H9 (cell line): ENCODE data around the gene TGFB1I1. TPM values are rescaled to one million over a fixed set of nuclear protein-coding genes. Genes with fewer than 3 reads are reported as not detected.

ENCODE experiments used
- DNase-seq: peaks from one replicate; pipeline ENCODE4 v3.0.0-alpha.2; 2017
- H2AFZ ChIP-seq: one replicate; pipeline ENCODE4 v1.6.1; 2013; ENCODE audit warnings: mild to moderate bottlenecking, low read length, control low read depth, moderate library complexity
- H2AK5ac ChIP-seq: 2 replicates; pipeline ENCODE4 v1.6.1; 2013; ENCODE audit warnings: low read length, control low read depth, mixed read lengths; ENCODE audit not compliant: insufficient read length
- H2BK120ac ChIP-seq: one replicate; pipeline ENCODE4 v1.6.1; 2013; ENCODE audit warnings: low read depth, mild to moderate bottlenecking, low read length, control low read depth, inconsistent platforms; ENCODE audit not compliant: poor library complexity, severe bottlenecking
- H2BK12ac ChIP-seq: 2 replicates; pipeline ENCODE4 v1.6.1; 2013; ENCODE audit warnings: low read length, control low read depth, mixed read lengths, low read depth; ENCODE audit not compliant: insufficient read length
- H2BK15ac ChIP-seq: 2 replicates; pipeline ENCODE4 v1.6.1; 2013; ENCODE audit warnings: low read depth, low read length, control low read depth
- H2BK20ac ChIP-seq: one replicate; pipeline ENCODE4 v1.6.1; 2013; ENCODE audit warnings: low read depth, mild to moderate bottlenecking, low read length, control low read depth, inconsistent platforms; ENCODE audit not compliant: poor library complexity, severe bottlenecking
- H2BK5ac ChIP-seq: 2 replicates; pipeline ENCODE4 v1.6.1; 2013; ENCODE audit warnings: low read length, control low read depth, mixed read lengths; ENCODE audit not compliant: insufficient read length
- H3K14ac ChIP-seq: 2 replicates; pipeline ENCODE4 v1.6.1; 2013; ENCODE audit warnings: low read length, control low read depth; ENCODE audit not compliant: insufficient read depth
- H3K18ac ChIP-seq: 2 replicates; pipeline ENCODE4 v1.6.1; 2013; ENCODE audit warnings: low read depth, mild to moderate bottlenecking, mixed read lengths, low read length, control low read depth; ENCODE audit not compliant: insufficient read length
- H3K23ac ChIP-seq: 2 replicates; pipeline ENCODE4 v1.6.1; 2013; ENCODE audit warnings: low read length, control low read depth, mixed read lengths, low read depth; ENCODE audit not compliant: insufficient read length
- H3K23me2 ChIP-seq: 2 replicates; pipeline ENCODE4 v1.6.1; 2013; ENCODE audit warnings: low read depth, mild to moderate bottlenecking, mixed read lengths, low read length, control low read depth; ENCODE audit not compliant: insufficient read length, poor library complexity, severe bottlenecking
- H3K27ac ChIP-seq: 2 replicates; pipeline ENCODE4 v1.5.1; 2013; ENCODE audit warnings: low read length, control low read depth, mixed read lengths, low read depth; ENCODE audit not compliant: insufficient read length
- H3K27me3 ChIP-seq: 2 replicates; pipeline ENCODE4 v1.6.1; 2013; ENCODE audit warnings: low read length, control low read depth, inconsistent platforms; ENCODE audit not compliant: insufficient read depth
- H3K4ac ChIP-seq: 2 replicates; pipeline ENCODE4 v1.6.1; 2013; ENCODE audit warnings: low read depth, mild to moderate bottlenecking, control low read depth, inconsistent platforms, low read length, moderate library complexity
- H3K4me1 ChIP-seq: 2 replicates; pipeline ENCODE4 v1.6.1; 2013; ENCODE audit warnings: low read length, control low read depth, inconsistent platforms; ENCODE audit not compliant: insufficient read depth
- H3K4me2 ChIP-seq: 2 replicates; pipeline ENCODE4 v1.6.1; 2013; ENCODE audit warnings: low read length, control low read depth, mixed read lengths; ENCODE audit not compliant: insufficient read length, insufficient read depth
- H3K56ac ChIP-seq: 2 replicates; pipeline ENCODE4 v1.6.1; 2013; ENCODE audit warnings: low read depth, mild to moderate bottlenecking, mixed read lengths, low read length, control low read depth; ENCODE audit not compliant: insufficient read length
- H3K79me1 ChIP-seq: 2 replicates; pipeline ENCODE4 v1.6.1; 2013; ENCODE audit warnings: low read depth, mild to moderate bottlenecking, moderate library complexity, low read length, control low read depth, inconsistent platforms; ENCODE audit not compliant: insufficient read depth, poor library complexity, severe bottlenecking
- H3K79me2 ChIP-seq: 2 replicates; pipeline ENCODE4 v1.6.1; 2013; ENCODE audit warnings: low read length, control low read depth, inconsistent platforms; ENCODE audit not compliant: insufficient read depth
- H3K9ac ChIP-seq: 2 replicates; pipeline ENCODE4 v1.6.1; 2013; ENCODE audit warnings: low read length, control low read depth, mixed read lengths; ENCODE audit not compliant: insufficient read length; ENCODE audit errors: extremely low read depth
- H3K9me3 ChIP-seq: one replicate; pipeline ENCODE4 v1.6.1; 2013; ENCODE audit warnings: low read depth, low read length, inconsistent platforms; ENCODE audit not compliant: control insufficient read depth
- H3T11ph ChIP-seq: one replicate; pipeline ENCODE4 v1.6.1; 2013; ENCODE audit warnings: mild to moderate bottlenecking, low read length, control low read depth, inconsistent platforms
- H4K20me1 ChIP-seq: one replicate; pipeline ENCODE4 v1.6.1; 2013; ENCODE audit not compliant: control insufficient read depth, insufficient read length, insufficient read depth
- H4K5ac ChIP-seq: 2 replicates; pipeline ENCODE4 v1.6.1; 2013; ENCODE audit warnings: low read depth, mild to moderate bottlenecking, mixed read lengths, low read length, control low read depth; ENCODE audit not compliant: insufficient read length
- H4K8ac ChIP-seq: replicated peaks from 2 replicates; pipeline ENCODE4 v1.6.1; 2013; ENCODE audit warnings: low read length, control low read depth, mixed read lengths, low read depth; ENCODE audit not compliant: insufficient read length
- H4K91ac ChIP-seq: 2 replicates; pipeline ENCODE4 v1.6.1; 2013; ENCODE audit warnings: low read depth, mild to moderate bottlenecking, moderate library complexity, mixed read lengths, low read length, control low read depth; ENCODE audit not compliant: insufficient read length
- H3K27ac Mint-ChIP-seq, 3 experiments: 2 replicates in 2 of 3; 3 replicates in 1 of 3; pipeline ENCODE4 v1.8.0; 2020 to 2021; ENCODE audit warnings: mixed read lengths in 3 of 3, mild to moderate bottlenecking in 1 of 3, moderate library complexity in 1 of 3
- H3K27me3 Mint-ChIP-seq: 2 replicates; pipeline ENCODE4 v1.8.0; 2021; ENCODE audit warnings: low read depth, mild to moderate bottlenecking, moderate library complexity, mixed read lengths
- H3K36me3 Mint-ChIP-seq, 3 experiments: 2 replicates in 2 of 3; 3 replicates in 1 of 3; pipeline ENCODE4 v1.8.0; 2020 to 2021; ENCODE audit warnings: low read depth in 3 of 3, mixed read lengths in 3 of 3; ENCODE audit not compliant: insufficient read depth in 1 of 3
- H3K4me1 Mint-ChIP-seq, 2 experiments: 2 replicates each; pipeline ENCODE4 v1.8.0; 2020; ENCODE audit warnings: mixed read lengths in 2 of 2
- H3K4me3 Mint-ChIP-seq, 2 experiments: 2 replicates in 1 of 2; 3 replicates in 1 of 2; pipeline ENCODE4 v1.8.0; 2020 to 2021; ENCODE audit warnings: mild to moderate bottlenecking in 2 of 2, mixed read lengths in 2 of 2, moderate library complexity in 1 of 2
- H3K9me3 Mint-ChIP-seq, 2 experiments: 2 replicates in 1 of 2; 3 replicates in 1 of 2; pipeline ENCODE4 v1.8.0; 2020; ENCODE audit warnings: mild to moderate bottlenecking in 2 of 2, mixed read lengths in 2 of 2, moderate library complexity in 1 of 2
- CTCF ChIP-seq: fragments of 200-600 bp; sonication (generic); conservative IDR thresholded peaks from 3 replicates; pipeline ENCODE4 v1.8.0; 2021; ENCODE audit warnings: antibody characterized with exemption, mild to moderate bottlenecking
- WGBS: extraction: QIAGEN DNeasy Blood & Tissue Kit; methylation state at CpG from one replicate; pipeline ENCODE4 v1.1.7; 2013; ENCODE audit warnings: missing lambda C conversion rate, low lambda C conversion rate, mixed read lengths; ENCODE audit not compliant: insufficient read length; ENCODE audit errors: extremely low coverage; 5-methylcytosine and 5-hydroxymethylcytosine counted together
- total RNA-seq: library from RNA; stranded (reverse); gene quantifications from 2 replicates; pipeline ENCODE4 v1.2.1, GENCODE V29; 2021

The TGFB1I1 gene
- total RNA-seq, 1 experiment from 2014 or later = 15.4 TPM

GRCh38 chr16:31439519-31439918 lies 32.4 kb upstream of the TGFB1I1 start:
- no peak overlapping the region for H3K27ac Mint-ChIP-seq
- Histone ChIP-seq H3K4me2 (no peak overlapping the region), H4K91ac (no peak overlapping the region), H3K56ac (no peak overlapping the region), H3K27ac (no peak overlapping the region), H2BK5ac (no peak overlapping the region), H3K14ac (no peak overlapping the region), H3K9me3 (no peaks in the 10 kb centered on the region), H2BK15ac (no peak overlapping the region), H3K23me2 (no peaks in the 10 kb centered on the region), H3K27me3 (no peaks in the 10 kb centered on the region), H3K4ac (no peak overlapping the region), H3K23ac (no peak overlapping the region), H2BK120ac (no peak overlapping the region), H4K20me1 (no peaks in the 10 kb centered on the region), H3K79me2 (no peaks in the 10 kb centered on the region), H3K4me1 (no peaks in the 10 kb centered on the region), H2BK12ac (no peak overlapping the region), H4K8ac (no peak overlapping the region), H4K5ac (no peak overlapping the region), H2BK20ac (no peak overlapping the region), H2AK5ac (no peak overlapping the region), H3K18ac (no peak overlapping the region), H3K79me1 (no peaks in the 10 kb centered on the region), H3T11ph (no peak overlapping the region), H3K9ac (no peak overlapping the region), H2AFZ (no peak overlapping the region)
- TF ChIP-seq CTCF = no peak
- H3K4me3 Mint-ChIP-seq = no peak overlapping the region
- peaks cover 4 to 7% of the 10 kb centered on the region in 2 experiments for H3K4me1 Mint-ChIP-seq
- H3K9me3 Mint-ChIP-seq = no peaks in the 10 kb centered on the region
- WGBS = no CpG with 5 or more reads among the region's 3 CpGs
- no peak for DNase-seq
- peaks cover 4% of the 10 kb centered on the region for H3K27me3 Mint-ChIP-seq
- no peaks in the 10 kb centered on the region for H3K36me3 Mint-ChIP-seq
